ENCODE results near the gene ACO2.

ACO2 gene

DNA sequence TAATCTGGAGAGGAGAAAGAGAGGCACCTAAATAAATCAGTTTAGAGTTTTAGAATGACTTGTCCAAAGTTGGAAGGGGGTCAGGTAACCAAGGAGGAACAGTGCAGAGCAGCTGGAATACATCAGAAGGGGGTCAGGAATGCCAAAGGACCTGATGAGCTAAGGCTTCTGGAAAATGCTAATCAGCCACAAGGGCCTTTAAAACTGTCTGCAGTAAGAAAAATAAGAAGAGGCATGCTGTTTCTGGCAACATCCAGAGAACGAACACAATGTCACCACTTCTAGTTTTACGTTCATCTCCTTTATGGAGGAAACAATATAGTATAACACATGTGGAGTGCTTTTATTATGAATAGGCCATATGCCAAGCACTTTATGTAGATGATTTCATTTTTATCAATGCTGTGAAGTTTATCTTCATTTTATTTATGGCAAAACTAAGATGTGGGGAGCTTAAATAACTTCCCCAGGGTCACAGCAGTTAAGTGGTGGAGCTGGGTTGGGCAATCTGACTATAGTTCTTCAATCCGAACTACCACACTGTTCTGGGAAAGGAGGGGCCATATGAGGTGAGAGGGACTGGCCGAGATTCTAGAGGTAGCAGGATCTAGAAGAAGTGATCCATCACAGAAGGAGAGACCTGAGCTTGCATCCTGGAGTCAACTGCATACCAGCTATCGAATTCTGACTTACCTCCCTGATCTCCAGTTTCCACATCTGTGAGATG, 22.6 kb downstream of the ACO2 start:
- DNase-seq = no peak

DNA sequence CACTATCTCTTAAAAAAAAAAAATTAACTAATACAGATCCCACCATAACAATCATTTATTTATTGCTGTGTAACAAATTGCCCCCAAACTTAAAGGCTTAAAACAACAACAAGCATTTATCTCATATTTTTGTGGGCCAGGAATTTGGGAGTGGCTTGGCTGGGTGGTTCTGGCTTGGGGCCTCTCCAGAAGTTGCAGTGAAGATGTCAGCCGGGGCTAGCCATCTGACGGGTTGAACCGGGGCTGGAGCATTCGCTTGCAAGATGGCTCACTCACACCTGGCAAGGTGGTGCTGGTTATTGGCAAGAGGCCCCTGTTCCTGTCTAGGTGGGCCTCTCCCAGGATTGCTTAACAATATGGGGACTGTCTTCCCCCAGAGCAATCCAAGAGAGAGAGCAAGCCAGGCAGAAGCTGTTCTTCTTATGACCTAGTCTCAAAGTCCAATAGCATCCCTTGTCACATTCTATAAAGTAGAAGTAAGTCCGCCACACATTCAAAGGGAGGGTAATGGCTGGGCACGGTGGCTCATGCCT, 29.5 kb downstream of the ACO2 start:
- DNase-seq = no peak

DNA sequence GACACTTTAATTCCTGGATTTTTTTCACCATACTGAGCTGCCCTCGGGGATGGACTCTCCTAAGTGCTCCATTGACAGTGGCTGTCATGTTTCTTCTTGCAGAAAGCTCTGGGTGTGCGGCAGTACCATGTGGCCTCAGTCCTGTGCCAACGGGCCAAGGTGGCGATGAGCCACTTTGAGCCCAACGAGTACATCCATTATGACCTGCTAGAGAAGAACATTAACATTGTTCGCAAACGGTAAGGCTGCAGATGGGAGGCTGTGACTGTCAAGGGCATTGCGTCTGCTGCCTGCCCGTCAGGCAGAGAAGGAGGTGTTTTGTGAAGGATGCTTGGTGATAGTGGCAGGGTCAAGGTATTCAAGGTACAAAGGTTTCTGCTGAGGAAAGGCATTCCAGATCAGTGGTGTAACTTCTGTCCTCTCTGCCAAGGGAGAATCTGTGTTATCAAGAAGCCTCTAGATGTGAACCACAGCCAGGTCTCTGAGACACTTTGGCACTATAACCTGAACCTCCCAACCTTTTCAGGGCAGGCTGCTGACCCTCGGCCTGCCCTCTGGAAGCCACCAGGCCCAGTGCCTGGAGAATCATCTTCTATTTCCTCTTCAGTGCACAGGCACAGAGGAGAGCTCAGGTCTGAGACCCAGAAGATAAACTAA, 30.8 kb downstream of the ACO2 start:
- DNase-seq = no peak

DNA sequence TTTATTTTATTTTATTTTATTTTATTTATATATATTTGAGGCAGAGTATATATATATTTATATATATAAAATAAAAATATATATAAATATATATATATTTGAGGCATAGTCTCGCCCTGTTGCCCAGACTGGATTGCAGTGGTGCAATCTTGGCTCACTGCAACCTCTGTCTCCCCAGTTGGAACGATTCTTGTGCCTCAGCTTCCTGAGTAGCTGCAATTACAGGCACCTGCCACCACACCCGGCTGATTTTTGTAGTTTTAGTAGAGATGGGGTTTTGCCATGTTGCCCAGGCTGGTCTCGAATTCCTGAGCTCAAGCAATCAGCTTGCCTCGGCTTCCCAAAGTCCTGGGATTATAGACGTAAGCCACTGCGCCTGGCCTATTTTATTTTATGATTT, 31.4 kb downstream of the ACO2 start:
- no peak for DNase-seq

DNA sequence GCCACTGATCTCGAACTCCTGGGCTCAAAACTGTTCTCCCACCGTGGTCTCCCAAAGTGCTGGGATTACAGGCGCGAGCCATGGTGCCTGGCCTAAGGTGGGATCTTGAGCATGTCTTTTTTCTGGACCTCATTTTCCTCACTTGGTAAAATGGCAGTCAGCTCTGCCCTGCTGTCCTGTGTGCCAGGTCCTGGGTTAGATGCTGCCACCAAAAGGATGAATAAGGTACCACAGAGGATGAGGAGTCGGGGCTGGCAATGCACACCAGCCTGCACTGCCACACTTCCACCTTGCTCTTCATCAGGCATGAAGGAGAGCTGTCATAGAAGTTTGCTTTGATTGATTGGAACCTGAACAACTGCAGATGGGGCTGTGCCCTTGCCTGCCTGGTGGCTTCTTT, 32.3 kb downstream of the ACO2 start:
- peak; percentile 64 for DNase-seq

DNA sequence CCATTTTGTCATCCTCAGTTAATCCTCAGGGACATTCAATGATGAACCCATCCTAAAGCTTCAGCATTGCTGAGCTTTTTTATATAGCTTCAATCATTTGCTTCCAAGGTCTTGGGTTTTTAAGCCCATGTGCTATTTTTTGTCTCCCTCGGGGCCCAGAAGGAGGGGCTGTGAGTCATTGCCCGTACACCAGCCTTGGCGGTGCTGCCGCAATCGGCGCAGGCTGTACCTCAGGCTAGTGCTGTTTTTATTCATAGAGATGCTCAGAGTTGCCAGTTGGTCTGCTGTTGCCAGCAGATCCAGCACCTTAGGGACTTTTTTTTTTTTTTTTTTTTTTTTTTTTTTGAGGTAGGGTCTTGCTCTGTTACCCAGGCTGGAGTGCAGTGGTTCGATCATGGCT, 35.5 kb downstream of the ACO2 start:
- no peak for DNase-seq

DNA sequence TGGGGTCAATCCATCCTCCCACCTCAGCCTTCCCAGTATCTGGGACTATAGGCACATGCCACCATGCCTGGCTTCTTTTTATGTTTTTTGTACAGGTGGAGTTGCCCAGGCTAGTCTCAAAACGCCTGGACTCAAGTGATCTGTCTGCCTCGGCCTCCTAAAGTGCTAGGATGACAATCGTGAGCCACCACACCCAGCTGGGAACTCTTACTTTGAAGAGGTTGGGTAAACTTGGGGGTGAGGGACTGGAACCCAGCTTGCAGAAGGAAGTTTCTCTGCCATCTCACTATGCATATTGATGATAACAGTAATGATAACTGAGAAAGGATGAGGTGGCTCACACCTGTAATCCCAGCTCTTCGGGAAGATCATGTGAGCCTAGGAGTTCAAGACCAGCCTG, 35.9 kb downstream of the ACO2 start:
- no peak for DNase-seq

DNA sequence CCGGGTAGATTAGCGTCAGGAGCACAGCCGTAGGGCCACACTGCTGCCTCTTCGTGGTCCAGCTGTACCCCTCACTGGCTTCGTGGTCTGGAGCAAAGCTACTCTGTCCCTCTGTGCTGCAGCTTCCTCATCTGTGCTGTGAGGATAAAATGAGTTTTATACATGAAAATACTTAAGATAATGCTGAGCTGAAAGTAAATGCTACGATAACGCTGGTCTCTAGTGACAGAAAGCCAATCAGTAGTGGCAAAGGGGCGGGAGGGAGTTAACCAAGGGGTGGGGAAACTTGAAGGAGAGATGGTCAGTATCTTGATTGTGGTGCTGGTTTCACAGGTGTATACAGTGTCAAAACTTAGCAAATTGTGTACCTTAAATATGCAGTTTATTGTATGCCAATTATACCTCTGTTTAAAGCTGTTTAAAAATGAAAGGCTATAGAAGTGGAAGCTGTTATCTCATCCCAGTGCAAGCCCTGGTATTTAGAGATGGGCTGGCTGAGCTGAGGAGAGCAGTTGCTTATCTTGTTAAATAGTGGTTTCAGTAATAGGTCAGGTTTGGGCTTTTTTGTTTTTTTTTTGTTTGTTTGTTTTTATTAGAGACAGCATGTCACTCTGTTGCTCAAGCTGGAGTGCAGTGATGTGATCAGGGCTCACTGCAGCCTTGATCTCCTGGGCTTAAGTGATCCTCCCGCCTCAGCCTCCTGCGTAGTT, 36.7 kb downstream of the ACO2 start:
- DNase-seq = no peak

DNA sequence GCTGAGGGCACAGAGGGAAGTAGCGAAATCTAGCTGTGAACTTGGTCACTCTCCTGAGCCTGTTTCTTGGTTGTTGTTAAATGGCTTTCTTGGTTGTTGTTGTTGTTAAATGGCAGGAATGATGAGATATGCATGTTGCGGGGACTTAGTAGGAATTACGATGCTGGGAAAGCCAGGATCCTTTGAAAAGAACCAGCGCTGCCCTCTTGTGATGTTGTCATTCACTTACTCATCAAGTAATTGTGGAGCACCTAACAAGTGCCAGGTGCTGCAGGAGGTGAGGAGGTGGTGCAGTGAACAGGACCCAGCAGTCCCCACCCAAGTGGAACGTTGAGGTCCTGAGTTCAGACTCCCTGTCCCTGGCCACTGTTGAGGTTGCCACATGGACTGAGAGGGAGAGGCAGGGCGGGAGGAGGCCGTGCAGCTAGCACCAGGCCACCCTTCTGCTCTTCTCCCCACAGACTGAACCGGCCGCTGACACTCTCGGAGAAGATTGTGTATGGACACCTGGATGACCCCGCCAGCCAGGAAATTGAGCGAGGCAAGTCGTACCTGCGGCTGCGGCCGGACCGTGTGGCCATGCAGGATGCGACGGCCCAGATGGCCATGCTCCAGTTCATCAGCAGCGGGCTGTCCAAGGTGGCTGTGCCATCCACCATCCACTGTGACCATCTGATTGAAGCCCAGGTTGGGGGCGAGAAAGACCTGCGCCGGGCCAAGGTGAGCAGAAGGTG, 38.6 kb downstream of the ACO2 start:
- no peak for DNase-seq

DNA sequence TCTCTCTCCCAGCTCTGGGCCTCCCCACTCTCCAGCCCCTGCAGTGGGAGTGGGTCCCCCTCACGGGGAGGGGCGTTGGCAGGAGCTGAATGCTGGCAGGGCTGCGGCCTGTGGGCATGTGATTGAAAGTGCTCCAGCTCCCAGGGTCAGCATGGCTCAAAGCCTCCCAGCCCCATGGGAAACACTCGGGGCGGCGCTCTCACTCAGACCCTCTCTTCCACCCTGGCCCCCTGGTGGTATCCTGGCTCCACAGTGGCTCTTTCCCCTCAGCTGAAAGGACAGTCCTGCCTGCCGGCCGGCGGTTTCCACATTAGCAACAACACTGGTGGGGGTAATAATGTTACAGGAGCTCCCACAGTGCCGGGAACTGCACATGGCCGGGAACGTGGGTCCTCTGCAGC, 39.9 kb downstream of the ACO2 start:
- DNase-seq = no peak

DNA sequence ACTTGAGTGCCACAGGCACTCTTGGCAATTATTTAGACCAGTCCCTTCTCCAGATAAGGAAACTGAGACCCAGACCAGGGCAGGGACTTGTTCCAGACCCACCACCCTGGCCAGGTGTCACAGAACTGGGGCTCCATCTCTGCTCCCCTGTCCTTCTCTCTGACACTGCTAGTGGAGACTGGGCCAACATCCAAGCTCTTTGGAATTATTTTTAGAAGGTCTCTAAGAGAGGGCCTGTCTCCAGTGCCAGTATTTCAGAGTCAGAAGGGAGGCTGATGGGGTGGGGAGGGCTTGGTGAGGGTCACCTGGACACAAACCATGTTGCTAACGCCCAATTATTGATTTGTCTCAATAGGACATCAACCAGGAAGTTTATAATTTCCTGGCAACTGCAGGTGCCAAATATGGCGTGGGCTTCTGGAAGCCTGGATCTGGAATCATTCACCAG, 42.6 kb downstream of the ACO2 start:
- DNase-seq = no peak

DNA sequence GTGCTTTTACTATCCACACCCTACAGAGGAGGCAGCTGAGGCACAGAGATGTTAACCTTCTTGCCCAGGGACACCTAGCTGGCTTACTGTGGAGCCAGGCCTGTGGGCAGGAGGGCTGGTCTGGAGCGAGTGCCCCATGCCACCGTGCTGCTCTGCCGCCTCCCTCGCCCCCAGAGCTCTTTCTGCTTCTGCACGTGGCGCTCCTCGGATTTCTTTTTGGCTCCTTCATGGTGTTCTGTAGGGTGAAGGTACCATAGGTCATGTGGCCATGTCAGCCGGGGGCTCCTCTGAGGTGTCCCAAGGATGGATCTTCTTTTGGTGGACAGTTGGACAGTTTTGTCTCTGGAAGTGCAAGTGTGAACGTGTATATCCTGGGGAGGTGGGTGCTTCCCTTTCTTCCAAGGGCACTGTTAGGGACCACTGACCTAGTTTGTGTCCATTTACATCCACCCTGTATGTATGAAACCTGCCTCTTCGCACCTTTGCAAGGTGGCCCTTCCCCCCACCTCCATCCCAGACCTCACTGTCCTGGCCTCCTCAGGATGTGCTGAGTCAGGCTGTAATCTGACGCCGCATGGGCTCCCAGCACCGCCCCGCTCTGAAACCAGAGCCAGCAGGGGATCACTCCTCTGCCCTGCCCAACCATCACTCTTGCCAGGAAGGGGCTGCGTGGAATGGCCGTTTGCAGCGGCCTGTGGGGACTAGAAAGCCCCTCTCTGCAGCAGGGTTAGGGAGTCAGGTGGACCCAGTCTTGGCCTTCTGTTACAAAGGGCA, 43.7 kb downstream of the ACO2 start:
- DNase-seq = peak; percentile 69

DNA sequence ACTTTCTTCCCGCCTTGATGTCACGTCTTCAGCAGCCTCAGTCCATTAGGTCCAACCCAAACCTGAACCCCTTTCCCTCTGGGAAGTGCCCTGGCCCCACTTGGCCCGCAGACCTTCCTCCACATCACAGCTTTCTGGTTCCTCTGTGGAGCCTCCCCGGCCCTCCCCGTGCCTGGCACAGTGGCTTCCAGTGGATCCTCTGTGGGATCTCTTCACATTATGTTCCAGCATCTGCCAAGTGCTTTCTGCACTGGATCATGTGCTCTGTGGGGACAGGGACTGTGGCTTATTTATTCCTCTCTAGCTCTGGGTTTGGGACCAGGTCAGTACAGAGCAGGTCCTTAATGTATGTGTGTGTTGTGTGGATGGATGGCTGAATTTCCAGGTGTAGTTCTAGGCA, 44.5 kb downstream of the ACO2 start:
- no peak for DNase-seq

DNA sequence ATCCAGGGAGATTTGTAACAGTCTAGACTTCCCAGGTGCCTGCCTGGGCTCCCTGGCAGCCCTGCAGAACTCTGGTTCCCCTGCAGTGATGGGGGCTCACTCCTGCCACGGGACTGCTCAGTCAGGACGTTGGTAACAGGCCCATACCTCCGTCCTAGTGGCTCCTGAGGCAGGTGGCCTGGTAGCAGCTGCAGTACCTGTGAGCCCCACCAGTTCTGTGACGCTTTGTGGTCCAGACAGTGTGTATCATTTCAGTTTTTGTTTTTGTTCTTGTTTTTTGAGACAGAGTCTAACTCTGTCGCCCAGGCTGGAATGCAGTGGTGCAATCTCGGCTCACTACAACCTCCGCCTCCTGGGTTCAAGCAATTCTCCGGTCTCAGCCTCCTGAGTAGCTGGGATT, 47.5 kb downstream of the ACO2 start:
- DNase-seq = no peak

DNA sequence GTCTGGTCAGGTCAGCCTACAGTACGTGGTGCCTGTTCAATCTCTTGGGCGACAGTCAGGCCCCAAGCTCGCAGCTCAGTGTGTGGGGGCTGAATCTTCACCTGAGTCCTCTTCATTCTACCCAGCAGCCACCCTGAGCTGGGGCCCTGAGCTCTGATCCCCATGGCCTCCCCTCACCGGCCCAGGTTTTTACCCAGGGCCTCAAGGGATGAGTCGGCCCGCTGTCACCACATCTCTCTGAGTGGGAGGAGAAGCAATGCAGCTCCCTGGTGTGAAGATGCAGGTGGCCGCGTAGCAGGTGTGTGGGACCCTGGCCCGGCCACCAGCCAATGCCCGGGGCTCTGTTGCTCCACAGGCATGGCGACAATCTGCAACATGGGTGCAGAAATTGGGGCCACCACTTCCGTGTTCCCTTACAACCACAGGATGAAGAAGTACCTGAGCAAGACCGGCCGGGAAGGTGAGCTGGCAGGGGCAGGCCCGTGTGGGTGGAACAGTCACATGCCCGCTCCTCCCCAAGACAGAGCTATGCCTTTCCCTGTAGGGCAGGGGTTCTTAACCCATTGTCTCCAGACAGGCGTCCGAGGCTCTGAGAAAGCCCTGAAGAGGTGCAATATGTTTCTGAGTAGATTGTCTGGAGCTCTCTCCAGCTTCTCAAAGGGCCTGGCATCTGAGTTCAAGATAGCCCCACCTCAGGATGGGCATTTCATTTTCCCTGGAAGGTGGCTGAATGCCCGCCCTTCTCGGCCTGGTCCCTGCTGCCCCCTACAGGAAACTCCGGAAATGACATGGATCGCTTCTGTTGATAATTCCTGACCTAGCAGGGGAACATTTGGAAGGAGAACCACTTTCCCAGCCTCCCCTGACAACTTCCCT, 48.5 kb downstream of the ACO2 start:
- DNase-seq = peak; percentile 63

DNA sequence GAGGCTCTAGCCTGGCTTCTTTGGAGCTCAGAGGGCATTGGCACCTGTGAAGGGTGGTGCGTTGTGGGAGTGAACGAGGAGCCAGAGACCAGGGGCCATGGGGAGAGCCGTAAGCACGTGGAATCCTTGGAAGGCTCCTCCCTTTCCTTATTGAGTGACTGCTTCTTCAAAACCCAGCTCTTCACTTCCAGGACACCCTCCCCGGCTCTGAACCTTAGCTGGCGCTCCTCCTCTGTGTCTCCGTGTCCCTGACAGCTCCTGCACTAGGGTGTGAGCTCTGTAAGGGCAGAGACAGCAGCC, 49.1 kb downstream of the ACO2 start:
- no peak for DNase-seq

DNA sequence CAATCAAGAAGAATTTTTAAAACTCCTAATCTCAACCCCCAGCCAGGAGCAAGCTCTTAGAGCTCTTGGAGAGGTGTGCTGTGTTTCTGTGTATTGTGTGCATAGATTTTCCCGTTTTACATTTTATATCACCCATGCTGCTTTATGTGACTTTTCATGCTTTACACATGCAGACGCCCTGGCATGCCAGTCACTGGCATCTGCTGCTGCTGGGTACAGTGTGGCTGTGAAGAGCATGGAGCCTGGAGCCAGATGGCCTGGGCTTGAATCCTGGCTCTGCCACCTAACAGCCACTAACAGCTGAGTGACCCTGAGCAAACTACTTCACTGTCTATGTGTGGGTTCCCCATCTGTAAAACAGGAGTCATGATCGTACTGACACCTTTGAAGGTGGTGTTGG, 52.2 kb downstream of the ACO2 start:
- no peak for DNase-seq

DNA sequence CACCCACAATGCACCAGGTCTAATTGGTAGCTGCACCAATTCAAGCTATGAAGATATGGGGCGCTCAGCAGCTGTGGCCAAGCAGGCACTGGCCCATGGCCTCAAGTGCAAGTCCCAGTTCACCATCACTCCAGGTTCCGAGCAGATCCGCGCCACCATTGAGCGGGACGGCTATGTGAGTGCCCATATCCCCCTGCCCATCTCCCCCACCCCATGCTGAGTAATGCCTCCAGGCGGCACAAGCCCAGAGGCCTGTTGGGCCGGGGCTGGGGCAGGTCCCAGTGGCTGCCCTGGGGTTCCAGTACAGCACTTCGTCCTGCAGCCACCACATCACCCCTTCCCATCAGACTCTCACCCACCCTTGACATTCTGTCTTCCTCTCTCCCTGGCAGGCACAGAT, 53.9 kb downstream of the ACO2 start:
- no peak for DNase-seq

DNA sequence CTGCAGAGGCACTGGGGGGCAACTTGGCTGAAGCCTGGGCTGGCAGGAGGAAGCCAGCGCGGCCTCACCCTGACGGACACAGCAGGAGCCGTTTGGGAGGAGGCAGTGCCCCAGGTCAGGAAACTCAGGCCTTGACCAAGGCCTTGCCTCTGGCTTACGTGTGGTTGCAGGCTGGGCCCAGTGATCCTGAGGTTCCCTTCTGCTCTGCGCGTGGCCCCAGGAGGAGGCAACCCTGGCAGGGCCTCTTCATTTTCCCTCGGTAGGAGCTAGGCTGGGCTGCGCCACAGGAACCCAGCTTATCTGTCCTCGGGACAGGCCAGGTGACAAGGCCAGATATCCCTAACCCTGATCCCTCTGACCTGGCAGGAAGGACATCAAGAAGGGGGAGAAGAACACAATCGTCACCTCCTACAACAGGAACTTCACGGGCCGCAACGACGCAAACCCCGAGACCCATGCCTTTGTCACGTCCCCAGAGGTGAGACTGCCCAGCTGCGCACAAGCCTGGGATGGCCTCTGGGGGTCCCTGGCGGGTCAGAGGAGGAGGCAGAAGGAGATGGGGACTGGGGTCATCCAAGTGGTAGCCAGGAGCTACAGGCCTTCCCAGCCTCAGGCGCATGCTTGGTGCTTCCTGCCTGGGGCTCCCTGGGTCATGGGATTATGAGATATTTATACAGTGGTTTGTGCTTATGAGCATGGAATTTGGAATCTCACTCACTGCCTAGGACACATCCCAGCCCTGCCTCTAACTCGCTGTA, 54.7 kb downstream of the ACO2 start:
- DNase-seq = no peak

DNA sequence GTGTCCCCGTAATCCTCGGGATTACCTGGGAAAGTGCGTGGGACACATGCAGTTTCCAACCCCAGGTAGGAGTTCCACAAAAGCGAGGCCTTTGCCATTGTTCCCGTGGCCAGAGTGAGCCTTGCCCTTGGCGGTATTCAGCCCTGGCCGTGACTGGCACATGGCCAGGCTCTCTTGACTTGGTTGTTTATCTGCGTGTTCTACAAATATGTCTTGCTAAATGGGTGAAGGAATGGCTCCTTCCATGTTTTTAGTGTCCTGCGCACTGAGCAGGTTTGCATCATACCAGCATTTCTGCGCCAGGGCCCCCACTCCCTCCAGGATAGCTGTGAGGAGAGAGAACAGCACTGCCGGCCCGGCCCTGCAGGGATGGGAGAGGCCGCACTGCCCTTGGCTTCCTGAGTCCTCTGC, 55.3 kb downstream of the ACO2 start:
- DNase-seq = no peak
